Fibroblast of villous mesenchyme (primary cell): ENCODE data around the gene CACNA1C. TPM values are rescaled to one million over a fixed set of nuclear protein-coding genes. Genes with fewer than 3 reads are reported as not detected.

Source experiments
- DNase-seq: peaks from one replicate; pipeline ENCODE4 v3.0.0-alpha.2; 2010; ENCODE audit warnings: low read depth
- H3K4me3 ChIP-seq: 2 replicates; pipeline ENCODE4 v1.5.1; 2011; ENCODE audit warnings: low read depth, mild to moderate bottlenecking, low read length
- CTCF ChIP-seq: IDR thresholded peaks from 2 replicates; pipeline ENCODE4 v1.5.1; 2012; ENCODE audit warnings: low read depth, mild to moderate bottlenecking, low read length; ENCODE audit not compliant: insufficient read depth
- total RNA-seq: library from RNA; depleted of rRNA; stranded (reverse); fragments of >200 nt; gene quantifications from 2 replicates; pipeline ENCODE4 v1.2.3, GENCODE V29; 2012

Gene CACNA1C
- total RNA-seq, 1 donor = 11.7 TPM

DNA sequence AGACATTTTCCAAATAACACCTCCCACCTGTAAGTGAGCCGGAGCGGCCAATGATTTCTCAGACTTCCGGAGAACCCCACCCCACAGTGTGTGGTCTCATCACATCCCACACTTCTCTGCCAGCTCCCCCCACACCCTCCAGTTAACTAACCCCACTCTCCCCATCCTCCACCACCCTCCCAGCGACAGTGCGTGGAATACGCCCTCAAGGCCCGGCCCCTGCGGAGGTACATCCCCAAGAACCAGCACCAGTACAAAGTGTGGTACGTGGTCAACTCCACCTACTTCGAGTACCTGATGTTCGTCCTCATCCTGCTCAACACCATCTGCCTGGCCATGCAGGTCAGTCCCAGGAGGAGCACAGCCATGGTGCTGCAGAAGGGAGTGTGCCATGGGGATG is 557.6 kb downstream of the CACNA1C start:
- no peak for TF ChIP-seq CTCF

DNA sequence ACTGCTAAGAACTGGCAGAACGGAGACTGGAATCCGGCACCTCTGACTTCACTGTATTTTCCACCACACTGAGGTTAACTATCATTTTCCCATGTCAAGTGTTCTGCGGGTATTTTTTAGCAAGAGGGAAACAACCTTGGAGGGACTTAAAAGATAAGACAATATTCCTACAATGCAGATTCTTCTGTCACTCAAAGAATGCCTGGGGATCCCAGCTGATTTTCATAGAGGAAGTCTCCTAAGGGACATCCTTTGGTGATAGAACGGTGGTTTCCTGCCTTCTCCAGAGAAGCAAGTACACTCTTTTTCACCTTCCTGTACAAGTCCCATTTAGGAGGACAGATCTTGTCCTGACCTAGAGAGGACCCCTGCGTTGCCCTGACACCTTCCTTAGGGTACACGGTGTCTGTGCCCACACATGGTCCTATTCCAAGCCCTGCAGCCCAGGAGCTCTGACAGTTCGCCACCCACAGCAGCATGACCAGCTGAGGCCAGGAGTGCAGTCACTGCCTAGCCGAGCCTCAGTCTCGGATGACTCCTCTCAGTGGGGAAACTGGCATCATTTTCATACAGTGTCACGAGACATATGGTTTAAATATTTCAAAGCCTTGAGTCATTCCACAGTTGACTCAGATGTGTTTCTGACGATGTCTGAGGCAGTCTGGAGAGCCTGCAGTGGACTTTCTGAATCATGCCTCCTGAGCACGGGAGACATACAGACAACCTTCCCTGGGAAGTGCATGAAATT is 560.7 kb downstream of the CACNA1C start:
- H3K4me3 ChIP-seq = no peak overlapping the region
- DNase-seq = peak; percentile 90
- TF ChIP-seq CTCF = no peak

More for the DNA sequence above, 557.6 kb downstream of the CACNA1C start:
- H3K4me3 ChIP-seq = no peak overlapping the region
- DNase-seq = no peak

DNA sequence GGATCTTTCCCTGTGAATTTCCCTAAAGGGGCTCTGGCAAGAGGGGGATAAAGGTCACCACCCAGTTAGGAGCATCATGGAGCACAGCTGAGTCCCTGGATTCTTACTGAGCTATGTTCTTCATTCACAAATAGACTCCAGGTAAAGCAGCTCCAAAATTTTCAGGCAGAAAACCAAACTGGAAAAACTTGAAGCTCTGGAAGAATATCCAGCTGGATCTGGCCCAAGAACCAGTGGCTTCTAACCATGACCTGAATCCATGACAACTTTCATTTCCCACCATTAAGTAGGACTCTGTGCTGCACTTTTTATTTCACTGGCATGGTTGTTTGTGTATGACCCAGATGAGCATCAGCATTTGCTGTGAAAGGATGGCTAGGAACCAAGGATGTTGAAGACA is 561.6 kb downstream of the CACNA1C start:
- TF ChIP-seq CTCF = no peak
- no peak for DNase-seq
- no peak overlapping the region for H3K4me3 ChIP-seq

DNA sequence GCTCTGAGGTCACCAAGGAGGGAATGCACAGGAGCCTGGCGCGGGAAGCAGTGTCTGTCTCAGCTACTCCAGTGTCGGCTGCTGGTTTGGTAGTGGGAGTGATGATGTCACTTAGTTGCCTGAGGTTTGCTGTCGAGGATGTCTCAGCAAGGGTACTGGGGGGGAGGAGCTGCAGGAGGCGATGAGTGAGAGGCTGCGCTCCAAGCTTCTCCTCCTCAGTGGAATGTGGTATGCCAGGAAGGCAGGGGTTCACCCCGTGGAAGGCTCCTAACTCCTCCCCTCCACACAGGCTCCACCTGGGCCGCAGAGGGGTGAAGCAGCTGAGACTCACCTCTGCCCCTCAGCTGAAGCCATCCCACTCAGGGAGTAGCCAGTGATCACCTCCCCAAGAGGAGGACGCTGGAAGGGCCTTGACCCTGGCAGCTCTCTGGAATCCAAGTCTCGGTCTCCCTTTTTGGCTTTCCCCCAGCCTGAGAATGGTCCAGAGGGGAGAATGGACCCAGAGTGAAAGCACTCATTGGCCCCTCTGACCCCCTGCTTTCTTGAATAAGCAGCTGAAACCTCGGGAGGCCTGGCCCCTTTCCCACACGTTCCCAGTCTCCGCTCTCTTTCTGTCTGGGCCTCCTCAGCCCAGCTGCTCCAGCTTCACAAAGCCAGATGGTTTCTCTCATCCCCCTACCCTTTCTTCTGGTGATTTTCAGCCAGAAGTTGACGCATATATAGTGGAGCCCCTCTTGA is 563.0 kb downstream of the CACNA1C start:
- DNase-seq = no peak
- no peak overlapping the region for H3K4me3 ChIP-seq
- TF ChIP-seq CTCF = no peak

DNA sequence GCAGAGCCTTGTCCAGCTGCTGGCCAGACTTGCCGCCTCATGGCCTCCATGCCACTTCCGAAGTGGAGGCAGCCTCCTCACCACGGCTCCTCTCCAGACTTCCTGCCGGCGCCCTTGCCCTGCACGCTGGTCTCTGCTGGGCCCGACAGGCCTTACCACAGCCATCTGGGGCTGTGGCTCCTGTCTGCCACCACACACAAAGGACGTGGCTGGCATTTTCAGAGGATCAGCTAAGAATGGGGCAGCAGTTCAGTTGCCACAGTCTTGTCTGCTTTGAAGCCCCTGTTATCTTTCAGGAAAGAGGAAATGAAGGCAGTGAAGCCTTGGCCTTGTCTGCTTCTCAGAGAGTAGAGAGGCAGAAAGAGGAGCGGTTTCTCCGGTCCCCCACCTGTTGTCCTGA is 564.0 kb downstream of the CACNA1C start:
- no peak for DNase-seq
- no peak for TF ChIP-seq CTCF
- H3K4me3 ChIP-seq = no peak overlapping the region

DNA sequence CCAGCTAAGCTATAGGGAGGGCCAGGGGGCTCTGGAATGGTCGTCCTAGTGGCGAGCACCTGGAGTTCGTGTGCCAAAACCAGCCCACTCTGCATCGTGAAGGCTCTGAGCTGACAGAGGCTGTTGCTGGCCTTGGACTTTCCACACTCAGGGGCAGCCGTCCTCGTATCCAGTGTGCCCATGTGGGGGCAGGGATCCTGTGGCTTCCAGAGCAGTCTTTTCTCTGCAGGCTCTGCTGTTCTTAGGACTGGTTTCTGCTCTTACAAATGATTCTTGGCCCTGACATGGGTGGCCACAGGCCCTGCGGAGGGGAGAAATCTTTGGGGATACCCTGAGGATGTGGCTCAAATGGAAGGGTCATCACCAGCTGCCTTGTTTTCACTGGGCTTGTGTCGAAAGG is 564.6 kb downstream of the CACNA1C start:
- no peak for TF ChIP-seq CTCF
- DNase-seq = no peak
- no peak overlapping the region for H3K4me3 ChIP-seq
